GM20000 (cell line): Measurements from ENCODE around the gene R3HDM2.

Source experiments
- DNase-seq: peaks from one replicate; pipeline ENCODE4 v3.0.0; 2012; ENCODE audit warnings: low spot score
- CTCF ChIP-seq: IDR thresholded peaks from 2 replicates; pipeline ENCODE4 v1.5.1; 2012; ENCODE audit warnings: mild to moderate bottlenecking, control low read depth; ENCODE audit errors: extremely low read depth, missing control alignments

R3HDM2 gene

GRCh38 chr12:57377103-57377840 lies 53.6 kb downstream of the R3HDM2 start:
- no peak for TF ChIP-seq CTCF
- DNase-seq, result no peak

GRCh38 chr12:57372233-57372632 lies 58.6 kb downstream of the R3HDM2 start:
- DNase-seq, result no peak
- TF ChIP-seq CTCF, result no peak

GRCh38 chr12:57370696-57371095 lies 60.1 kb downstream of the R3HDM2 start:
- no peak for TF ChIP-seq CTCF
- DNase-seq, result no peak

- DNase-seq, result no peak
- TF ChIP-seq CTCF, result no peak
These were observed 60.8 kb downstream of the R3HDM2 start for GRCh38 chr12:57370072-57370471.

- no peak for DNase-seq
- TF ChIP-seq CTCF, result no peak
These were observed 61.6 kb downstream of the R3HDM2 start for GRCh38 chr12:57369202-57369601.

- no peak for DNase-seq
These were observed 62.3 kb downstream of the R3HDM2 start for GRCh38 chr12:57368349-57369095.

More at GRCh38 chr12:57368349-57369095, 62.3 kb downstream of the R3HDM2 start:
- TF ChIP-seq CTCF, result no peak
